ENCODE measurements around the gene GPRIN3. TPM values are rescaled to one million over a fixed set of nuclear protein-coding genes. Genes with fewer than 3 reads are reported as not detected.
"Not testable (repeated sequence)": the region's sequence is repeated elsewhere in the genome, so short reads cannot be mapped to it uniquely, and the experiment has no call there.

Gene GPRIN3
- total RNA-seq, 1 donor from 2014 or later = 2.6 TPM

DNA sequence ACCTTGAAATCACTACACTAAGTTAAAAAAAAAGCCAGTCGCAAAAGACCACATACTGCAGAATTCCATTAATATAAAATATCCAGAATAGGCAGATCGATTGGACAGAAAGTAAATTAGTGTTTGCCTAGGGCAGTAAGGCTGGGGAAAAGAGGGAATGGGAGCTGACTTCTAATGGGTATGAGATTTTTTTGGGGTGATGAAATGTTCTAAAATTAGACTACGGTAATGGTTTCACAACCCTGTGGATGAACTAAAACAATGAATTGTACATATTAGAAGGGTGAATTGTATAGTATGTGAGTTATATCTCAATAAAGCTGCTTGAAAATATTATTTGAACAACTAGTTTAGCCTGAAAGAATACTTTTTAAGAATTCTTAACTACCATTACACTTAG lies 6.7 kb upstream of the GPRIN3 start:
- H3K9ac ChIP-seq (ENCODE audit: low read length) = no peak overlapping the region
- no peak overlapping the region for H2AFZ ChIP-seq (ENCODE audit: low read depth, low read length)
- Mint-ChIP-seq H3K4me3 (ENCODE audit: unreplicated experiment) (no peak overlapping the region), H3K27me3 (ENCODE audit: low read depth, unreplicated experiment) (no peaks in the 10 kb centered on the region), H3K36me3 (ENCODE audit: low read depth, unreplicated experiment) (no peaks in the 10 kb centered on the region), H3K27ac (ENCODE audit: unreplicated experiment) (no peak overlapping the region), H3K4me1 (ENCODE audit: low read depth, unreplicated experiment) (peaks cover 30% of the 10 kb centered on the region), H3K9me3 (ENCODE audit: unreplicated experiment) (no peaks in the 10 kb centered on the region)
- H3K79me2 ChIP-seq (ENCODE audit: insufficient read depth, low read length) = no peaks in the 10 kb centered on the region
- FAIRE-seq (no peak), DNase-seq (ENCODE audit: low read depth) (no peak)
- H3K9me3 ChIP-seq (ENCODE audit: insufficient read depth, low read depth, low read length) = no peaks in the 10 kb centered on the region
- H3K27ac ChIP-seq (ENCODE audit: low read depth, low read length) = no peak overlapping the region
- H3K36me3 ChIP-seq (ENCODE audit: insufficient read depth, low read length) = no peaks in the 10 kb centered on the region
- H4K20me1 ChIP-seq (ENCODE audit: insufficient read depth, low read length) = no peaks in the 10 kb centered on the region
- H3K4me2 ChIP-seq (ENCODE audit: low read length) = no peak overlapping the region
- no peaks in the 10 kb centered on the region for H3K27me3 ChIP-seq (ENCODE audit: insufficient read depth, low read length)
- TF ChIP-seq EZH2 (IDR thresholded peaks at IDR 0.05; ENCODE audit: insufficient read depth, low read length) = no peak
- no peak for TF ChIP-seq CTCF (IDR thresholded peaks at IDR 0.05; ENCODE audit: insufficient read depth, low read depth, low read length)
- H3K4me3 ChIP-seq (ENCODE audit: insufficient read depth, low read depth, low read length) = no peak overlapping the region
- no peaks in the 10 kb centered on the region for H3K4me1 ChIP-seq (ENCODE audit: insufficient read depth, low read length)

GRCh38 chr4:89312066-89312465 lies 4.5 kb upstream of the GPRIN3 start:
- Histone ChIP-seq H3K4me2 (ENCODE audit: low read length) (no peak overlapping the region), H3K9ac (ENCODE audit: low read length) (no peak overlapping the region), H3K27ac (ENCODE audit: low read depth, low read length) (no peak overlapping the region), H3K4me1 (ENCODE audit: insufficient read depth, low read length) (no peaks in the 10 kb centered on the region), H2AFZ (ENCODE audit: low read depth, low read length) (no peak overlapping the region), H3K36me3 (ENCODE audit: insufficient read depth, low read length) (no peaks in the 10 kb centered on the region), H3K79me2 (ENCODE audit: insufficient read depth, low read length) (no peaks in the 10 kb centered on the region), H4K20me1 (ENCODE audit: insufficient read depth, low read length) (no peaks in the 10 kb centered on the region), H3K4me3 (ENCODE audit: insufficient read depth, low read depth, low read length) (no peak overlapping the region), H3K9me3 (ENCODE audit: insufficient read depth, low read depth, low read length) (no peaks in the 10 kb centered on the region), H3K27me3 (ENCODE audit: insufficient read depth, low read length) (no peaks in the 10 kb centered on the region)
- FAIRE-seq = no peak
- H3K27me3 Mint-ChIP-seq (ENCODE audit: low read depth, unreplicated experiment) = no peaks in the 10 kb centered on the region
- peaks cover 15% of the 10 kb centered on the region for H3K4me1 Mint-ChIP-seq (ENCODE audit: low read depth, unreplicated experiment)
- no peaks in the 10 kb centered on the region for H3K36me3 Mint-ChIP-seq (ENCODE audit: low read depth, unreplicated experiment)
- H3K27ac Mint-ChIP-seq (ENCODE audit: unreplicated experiment) = no peak overlapping the region
- H3K9me3 Mint-ChIP-seq (ENCODE audit: unreplicated experiment) = peaks cover 2% of the 10 kb centered on the region
- no peak for TF ChIP-seq EZH2 (IDR thresholded peaks at IDR 0.05; ENCODE audit: insufficient read depth, low read length)
- no peak for TF ChIP-seq CTCF (IDR thresholded peaks at IDR 0.05; ENCODE audit: insufficient read depth, low read depth, low read length)
- no peak overlapping the region for H3K4me3 Mint-ChIP-seq (ENCODE audit: unreplicated experiment)
- DNase-seq (ENCODE audit: low read depth) = peak; percentile 36

DNA sequence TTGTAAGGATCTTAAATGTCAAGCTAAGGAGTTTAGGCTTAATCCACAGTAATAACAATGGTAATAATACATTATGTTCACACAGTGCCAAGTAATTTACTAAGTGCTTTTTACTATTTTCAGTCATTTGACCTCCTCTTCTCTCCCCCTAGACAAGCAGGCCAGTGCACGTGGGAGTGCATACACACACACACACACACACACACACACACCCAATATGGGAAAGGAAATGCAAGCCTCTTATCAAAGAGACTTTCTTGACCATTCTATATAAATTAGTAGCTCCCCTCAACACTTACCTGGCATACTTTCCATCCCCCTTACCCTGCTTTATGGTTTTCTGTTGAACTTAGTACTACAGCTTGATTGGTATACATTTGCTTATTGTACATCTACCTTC lies 3.8 kb upstream of the GPRIN3 start:
- no peaks in the 10 kb centered on the region for H3K79me2 ChIP-seq (ENCODE audit: insufficient read depth, low read length)
- Mint-ChIP-seq H3K9me3 (ENCODE audit: unreplicated experiment) (peaks cover 2% of the 10 kb centered on the region), H3K36me3 (ENCODE audit: low read depth, unreplicated experiment) (no peaks in the 10 kb centered on the region), H3K4me1 (ENCODE audit: low read depth, unreplicated experiment) (peaks cover 14% of the 10 kb centered on the region), H3K27ac (ENCODE audit: unreplicated experiment) (no peak overlapping the region), H3K4me3 (ENCODE audit: unreplicated experiment) (no peak overlapping the region), H3K27me3 (ENCODE audit: low read depth, unreplicated experiment) (no peaks in the 10 kb centered on the region)
- TF ChIP-seq EZH2 (IDR thresholded peaks at IDR 0.05; ENCODE audit: insufficient read depth, low read length) (no peak), CTCF (IDR thresholded peaks at IDR 0.05; ENCODE audit: insufficient read depth, low read depth, low read length) (no peak)
- DNase-seq (ENCODE audit: low read depth) (no peak), FAIRE-seq (no peak)
- H3K27ac ChIP-seq (ENCODE audit: low read depth, low read length) = no peak overlapping the region
- H4K20me1 ChIP-seq (ENCODE audit: insufficient read depth, low read length) = no peaks in the 10 kb centered on the region
- no peak overlapping the region for H3K4me2 ChIP-seq (ENCODE audit: low read length)
- H3K4me3 ChIP-seq (ENCODE audit: insufficient read depth, low read depth, low read length) = no peak overlapping the region
- H3K36me3 ChIP-seq (ENCODE audit: insufficient read depth, low read length) = no peaks in the 10 kb centered on the region
- no peak overlapping the region for H3K9ac ChIP-seq (ENCODE audit: low read length)
- no peak overlapping the region for H2AFZ ChIP-seq (ENCODE audit: low read depth, low read length)
- no peaks in the 10 kb centered on the region for H3K9me3 ChIP-seq (ENCODE audit: insufficient read depth, low read depth, low read length)
- no peaks in the 10 kb centered on the region for H3K27me3 ChIP-seq (ENCODE audit: insufficient read depth, low read length)
- H3K4me1 ChIP-seq (ENCODE audit: insufficient read depth, low read length) = no peaks in the 10 kb centered on the region

DNA sequence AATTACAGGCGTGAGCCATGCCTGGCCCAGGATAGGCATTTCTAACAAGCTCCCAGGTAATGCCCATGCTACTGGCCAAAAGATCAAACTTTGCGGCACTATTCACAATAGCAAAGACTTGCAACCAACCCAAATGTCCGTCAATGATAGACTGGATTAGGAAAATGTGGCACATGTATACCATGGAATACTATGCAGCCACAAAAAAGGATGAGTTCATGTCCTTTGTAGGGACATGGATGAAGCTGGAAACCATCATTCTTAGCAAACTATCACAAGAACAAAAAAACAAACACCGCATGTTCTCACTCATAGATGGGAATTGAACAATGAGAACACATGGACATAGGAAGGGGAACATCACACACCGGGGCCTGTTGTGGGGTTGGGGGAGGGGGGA lies 1.6 kb upstream of the GPRIN3 start:
- not testable (repeated sequence) for H3K9ac ChIP-seq (ENCODE audit: low read length); DNase-seq (ENCODE audit: low read depth); H3K9me3 ChIP-seq (ENCODE audit: insufficient read depth, low read depth, low read length); H3K36me3 ChIP-seq (ENCODE audit: insufficient read depth, low read length); H3K4me1 ChIP-seq (ENCODE audit: insufficient read depth, low read length); H3K4me2 ChIP-seq (ENCODE audit: low read length); H3K27ac ChIP-seq (ENCODE audit: low read depth, low read length); H3K4me3 ChIP-seq (ENCODE audit: insufficient read depth, low read depth, low read length); H3K79me2 ChIP-seq (ENCODE audit: insufficient read depth, low read length); H3K27ac Mint-ChIP-seq (ENCODE audit: unreplicated experiment); H3K36me3 Mint-ChIP-seq (ENCODE audit: low read depth, unreplicated experiment); H4K20me1 ChIP-seq (ENCODE audit: insufficient read depth, low read length); FAIRE-seq; H3K9me3 Mint-ChIP-seq (ENCODE audit: unreplicated experiment); H3K27me3 Mint-ChIP-seq (ENCODE audit: low read depth, unreplicated experiment); H2AFZ ChIP-seq (ENCODE audit: low read depth, low read length); H3K27me3 ChIP-seq (ENCODE audit: insufficient read depth, low read length)
- H3K4me3 Mint-ChIP-seq (ENCODE audit: unreplicated experiment) = peak overlapping the region; percentile 25
- H3K4me1 Mint-ChIP-seq (ENCODE audit: low read depth, unreplicated experiment) = peaks cover 14% of the 10 kb centered on the region

Data from astrocyte (in vitro differentiated cells and primary cell).